HEK293 (cell line): ENCODE results near the gene HOXA6.

Source experiments
- CTCF ChIA-PET: fragments of 350-600 bp; formaldehyde crosslinking; extraction: SDS; loops from one replicate; lab custom pipeline; 2021; ENCODE audit warnings: antibody characterized with exemption; lab: Yijun Ruan, JAX
- POLR2A ChIA-PET: fragments of 300-600 bp; formaldehyde crosslinking; extraction: SDS; loops from one replicate; lab custom pipeline; 2020; ENCODE audit warnings: antibody characterized with exemption, inconsistent platforms; lab: Yijun Ruan, JAX
- H3K27ac ChIP-seq: fragments of 200-500 bp; sonication (Bioruptor generic); 2 replicates; pipeline ENCODE4 v1.5.1; 2014; ENCODE audit warnings: low read depth, low read length, control low read depth, inconsistent platforms; ENCODE audit errors: extremely low read depth
- H3K36me3 ChIP-seq, 2 experiments: fragments of 200-500 bp in 1 of 2; sonication (Bioruptor generic) in 1 of 2; 1 replicate in 1 of 2; 2 replicates in 1 of 2; pipeline ENCODE4 v1.5.1; 2014 to 2017; ENCODE audit warnings: inconsistent platforms in 2 of 2, low read length in 2 of 2; ENCODE audit not compliant: control insufficient read depth in 2 of 2, insufficient read depth in 1 of 2
- H3K4me1 ChIP-seq: fragments of 200-500 bp; sonication (Bioruptor generic); 2 replicates; pipeline ENCODE4 v1.5.1; 2014; ENCODE audit warnings: mild to moderate bottlenecking, low read length, inconsistent platforms; ENCODE audit not compliant: control insufficient read depth, insufficient read depth
- H3K4me3 ChIP-seq: 2 replicates; pipeline ENCODE4 v1.5.1; 2011; ENCODE audit warnings: low read depth, mild to moderate bottlenecking, control low read depth, low read length, moderate library complexity
- H3K9me3 ChIP-seq: fragments of 200-500 bp; sonication (Bioruptor generic); 2 replicates; pipeline ENCODE4 v1.5.1; 2014; ENCODE audit warnings: low read depth, low read length, inconsistent platforms; ENCODE audit not compliant: control insufficient read depth, insufficient read depth
- FEZF1 ChIP-seq: fragments of 450-650 bp; formaldehyde crosslinking; IDR thresholded peaks from 2 replicates; pipeline ENCODE4 v1.5.1; 2016; ENCODE audit warnings: missing biosample characterization, missing genetic modification characterization
- GLI2 ChIP-seq: fragments of 450-650 bp; formaldehyde crosslinking; IDR thresholded peaks from 2 replicates; pipeline ENCODE4; 2017; ENCODE audit warnings: missing biosample characterization, missing genetic modification characterization, low read depth, borderline replicate concordance
- INSM2 ChIP-seq: fragments of 450-650 bp; formaldehyde crosslinking; IDR thresholded peaks from 2 replicates; pipeline ENCODE4 v1.5.1; 2016; ENCODE audit warnings: missing biosample characterization, missing genetic modification characterization
- KLF1 ChIP-seq: fragments of 450-650 bp; formaldehyde crosslinking; IDR thresholded peaks from 2 replicates; pipeline ENCODE4 v1.5.1; 2016; ENCODE audit warnings: missing biosample characterization, missing genetic modification characterization
- KLF10 ChIP-seq: fragments of 450-650 bp; IDR thresholded peaks from 2 replicates; pipeline ENCODE4 v1.5.1; 2018; ENCODE audit warnings: missing biosample characterization, mild to moderate bottlenecking, missing genetic modification characterization
- MZF1 ChIP-seq: fragments of 450-650 bp; formaldehyde crosslinking; IDR thresholded peaks from 2 replicates; pipeline ENCODE4 v1.5.1; 2017; ENCODE audit warnings: missing biosample characterization, missing genetic modification characterization, borderline replicate concordance
- WT1 ChIP-seq: fragments of 450-650 bp; formaldehyde crosslinking; IDR thresholded peaks from 2 replicates; pipeline ENCODE4 v1.5.1; 2016; ENCODE audit warnings: missing biosample characterization, missing genetic modification characterization
- YY2 ChIP-seq: fragments of 450-650 bp; formaldehyde crosslinking; IDR thresholded peaks from 2 replicates; pipeline ENCODE4 v1.5.1; 2016; ENCODE audit warnings: missing biosample characterization, missing genetic modification characterization
- ZEB2 ChIP-seq: fragments of 450-650 bp; formaldehyde crosslinking; IDR thresholded peaks from 2 replicates; pipeline ENCODE4 v1.5.1; 2016; ENCODE audit warnings: missing biosample characterization, missing genetic modification characterization
- ZFP37 ChIP-seq: fragments of 450-650 bp; formaldehyde crosslinking; IDR thresholded peaks from 2 replicates; pipeline ENCODE4 v1.5.1; 2016; ENCODE audit warnings: missing biosample characterization, missing genetic modification characterization
- ZNF175 ChIP-seq: fragments of 450-650 bp; formaldehyde crosslinking; IDR thresholded peaks from 2 replicates; pipeline ENCODE4 v1.5.1; 2016; ENCODE audit warnings: missing biosample characterization, missing genetic modification characterization
- ZNF239 ChIP-seq: fragments of 450-650 bp; formaldehyde crosslinking; IDR thresholded peaks from 2 replicates; pipeline ENCODE4 v1.5.1; 2016; ENCODE audit warnings: missing biosample characterization, missing genetic modification characterization
- ZNF266 ChIP-seq: fragments of 450-650 bp; formaldehyde crosslinking; IDR thresholded peaks from 2 replicates; pipeline ENCODE4 v1.5.1; 2016; ENCODE audit warnings: missing biosample characterization, missing genetic modification characterization, low read depth
- ZNF274 ChIP-seq, 2 experiments: fragments of 200-500 bp in 1 of 2; fragments of 450-650 bp in 1 of 2; sonication (Bioruptor generic) in 1 of 2; formaldehyde crosslinking in 1 of 2; IDR thresholded peaks; 2 replicates each; pipeline versions ENCODE4 v1.5.1 to v1.6.1; 2014 to 2016; ENCODE audit warnings: borderline replicate concordance in 1 of 2, inconsistent platforms in 1 of 2, low read length in 1 of 2, missing biosample characterization in 1 of 2, missing genetic modification characterization in 1 of 2
- ZNF292 ChIP-seq: fragments of 450-650 bp; formaldehyde crosslinking; IDR thresholded peaks from 2 replicates; pipeline ENCODE4 v1.5.1; 2016; ENCODE audit warnings: low read depth, missing biosample characterization, missing genetic modification characterization, borderline replicate concordance
- ZNF324 ChIP-seq: fragments of 450-650 bp; formaldehyde crosslinking; IDR thresholded peaks from 2 replicates; pipeline ENCODE4 v1.5.1; 2016; ENCODE audit warnings: missing biosample characterization, missing genetic modification characterization
- ZNF394 ChIP-seq: fragments of 450-650 bp; formaldehyde crosslinking; IDR thresholded peaks from 2 replicates; pipeline ENCODE4 v1.5.1; 2016; ENCODE audit warnings: missing biosample characterization, missing genetic modification characterization, mild to moderate bottlenecking, moderate library complexity, borderline replicate concordance
- ZNF398 ChIP-seq: fragments of 450-650 bp; formaldehyde crosslinking; IDR thresholded peaks from 2 replicates; pipeline ENCODE4 v1.5.1; 2017; ENCODE audit warnings: missing biosample characterization, missing genetic modification characterization
- ZNF404 ChIP-seq: fragments of 450-650 bp; formaldehyde crosslinking; IDR thresholded peaks from 2 replicates; pipeline ENCODE4 v1.5.1; 2017; ENCODE audit warnings: missing biosample characterization, missing genetic modification characterization
- ZNF426 ChIP-seq: fragments of 450-650 bp; formaldehyde crosslinking; IDR thresholded peaks from 2 replicates; pipeline ENCODE4 v1.5.1; 2017; ENCODE audit warnings: missing biosample characterization, missing genetic modification characterization, mild to moderate bottlenecking, inconsistent platforms, moderate library complexity
- ZNF514 ChIP-seq: fragments of 450-650 bp; formaldehyde crosslinking; IDR thresholded peaks from 2 replicates; pipeline ENCODE4 v1.5.1; 2016; ENCODE audit warnings: missing biosample characterization, missing genetic modification characterization
- ZNF521 ChIP-seq: fragments of 450-650 bp; formaldehyde crosslinking; IDR thresholded peaks from 2 replicates; pipeline ENCODE4 v1.5.1; 2017; ENCODE audit warnings: missing biosample characterization, mild to moderate bottlenecking, missing genetic modification characterization
- ZNF558 ChIP-seq: fragments of 450-650 bp; formaldehyde crosslinking; IDR thresholded peaks from 2 replicates; pipeline ENCODE4 v1.5.1; 2016; ENCODE audit warnings: missing biosample characterization, missing genetic modification characterization
- ZNF623 ChIP-seq: fragments of 450-650 bp; formaldehyde crosslinking; IDR thresholded peaks from 2 replicates; pipeline ENCODE4 v1.5.1; 2016; ENCODE audit warnings: missing biosample characterization, missing genetic modification characterization
- ZNF629 ChIP-seq: fragments of 450-650 bp; formaldehyde crosslinking; IDR thresholded peaks from 2 replicates; pipeline ENCODE4 v1.5.1; 2017; ENCODE audit warnings: missing biosample characterization, missing genetic modification characterization
- ZNF639 ChIP-seq: fragments of 450-650 bp; formaldehyde crosslinking; IDR thresholded peaks from 2 replicates; pipeline ENCODE4 v1.5.1; 2016; ENCODE audit warnings: missing biosample characterization, missing genetic modification characterization
- ZNF660 ChIP-seq: fragments of 450-650 bp; IDR thresholded peaks from 2 replicates; pipeline ENCODE4 v1.5.1; 2018; ENCODE audit warnings: missing biosample characterization, mild to moderate bottlenecking, missing genetic modification characterization
- ZNF707 ChIP-seq: fragments of 450-650 bp; formaldehyde crosslinking; IDR thresholded peaks from 2 replicates; pipeline ENCODE4 v1.5.1; 2016; ENCODE audit warnings: missing biosample characterization, missing genetic modification characterization
- ZNF747 ChIP-seq: fragments of 450-650 bp; formaldehyde crosslinking; IDR thresholded peaks from 2 replicates; pipeline ENCODE4 v1.5.1; 2016; ENCODE audit warnings: missing biosample characterization, missing genetic modification characterization
- ZNF76 ChIP-seq: fragments of 450-650 bp; formaldehyde crosslinking; IDR thresholded peaks from 2 replicates; pipeline ENCODE4; 2016; ENCODE audit warnings: low read depth, missing biosample characterization, missing genetic modification characterization, borderline replicate concordance
- TF ChIP-seq, protein P1 (sequence below): fragments of 450-650 bp; formaldehyde crosslinking; IDR thresholded peaks from 2 replicates; pipeline ENCODE4 v1.5.1; 2017; ENCODE audit warnings: missing biosample characterization, missing genetic modification characterization

Gene HOXA6

GRCh38 chr7:27174874-27175625, 27.5 kb upstream of the HOXA6 start:
- H3K4me1 ChIP-seq = peaks cover 10% of the 10 kb centered on the region
- peak overlapping the region; percentile 76 for H3K4me3 ChIP-seq
- H3K27ac ChIP-seq = peak overlapping the region; percentile 100
- peaks cover 8% of the 10 kb centered on the region in 2 experiments for H3K36me3 ChIP-seq
- ChIA-PET POLR2A (interaction anchor here (0.6 to 11.2 kb wide), 12 partner anchors 9 to 1312 kb away, joined by 3 to 237 read pairs (median 4); partner anchors contain the start of genes CBX3, HOXA11, HOXA13 and HOXA3), CTCF (interaction anchor here (0.7 to 2.2 kb wide), 2 partner anchors 9 to 466 kb away, joined by 3 to 7 read pairs; partner anchors contain the start of gene HOXA11)
- H3K9me3 ChIP-seq = no peaks in the 10 kb centered on the region
- TF ChIP-seq ZFP37 (tag by site-specific recombination) (no peak), ZNF404 (tag by site-specific recombination) (no peak), ZNF639 (tag by site-specific recombination) (no peak), ZNF629 (tag by site-specific recombination) (no peak), YY2 (tag by site-specific recombination) (no peak), ZNF239 (tag by site-specific recombination) (no peak), ZNF747 (no peak), ZNF514 (tag by site-specific recombination) (no peak), INSM2 (tag by site-specific recombination) (no peak), WT1 (tag by site-specific recombination) (peak; percentile 64), ZNF426 (tag by site-specific recombination) (no peak), ZEB2 (tag by site-specific recombination) (no peak), ZNF707 (tag by site-specific recombination) (no peak), MZF1 (tag by site-specific recombination) (no peak), ZNF266 (tag by site-specific recombination) (no peak), FEZF1 (tag by site-specific recombination) (peak; percentile 89), ZNF76 (no peak), ZNF175 (tag by site-specific recombination) (no peak), KLF10 (no peak; the same call in 1 of the 2 replicates), ZNF292 (tag by site-specific recombination) (no peak), GLI2 (tag by site-specific recombination) (no peak), ZNF623 (no peak), ZNF521 (no peak), ZNF394 (no peak), ZNF324 (no peak), ZNF274 (IDR thresholded peaks at IDR 0.05; ENCODE audit: low read length) (no peak), ZNF274 (tag by site-specific recombination; IDR thresholded peaks at IDR 0.05; ENCODE audit: borderline replicate concordance) (no peak), KLF1 (peak; percentile 52), ZNF398 (tag by site-specific recombination) (peak; percentile 85), ZNF660 (tag by site-specific recombination) (no peak), ZNF558 (tag by site-specific recombination) (no peak)
- TF ChIP-seq, protein P1, sequence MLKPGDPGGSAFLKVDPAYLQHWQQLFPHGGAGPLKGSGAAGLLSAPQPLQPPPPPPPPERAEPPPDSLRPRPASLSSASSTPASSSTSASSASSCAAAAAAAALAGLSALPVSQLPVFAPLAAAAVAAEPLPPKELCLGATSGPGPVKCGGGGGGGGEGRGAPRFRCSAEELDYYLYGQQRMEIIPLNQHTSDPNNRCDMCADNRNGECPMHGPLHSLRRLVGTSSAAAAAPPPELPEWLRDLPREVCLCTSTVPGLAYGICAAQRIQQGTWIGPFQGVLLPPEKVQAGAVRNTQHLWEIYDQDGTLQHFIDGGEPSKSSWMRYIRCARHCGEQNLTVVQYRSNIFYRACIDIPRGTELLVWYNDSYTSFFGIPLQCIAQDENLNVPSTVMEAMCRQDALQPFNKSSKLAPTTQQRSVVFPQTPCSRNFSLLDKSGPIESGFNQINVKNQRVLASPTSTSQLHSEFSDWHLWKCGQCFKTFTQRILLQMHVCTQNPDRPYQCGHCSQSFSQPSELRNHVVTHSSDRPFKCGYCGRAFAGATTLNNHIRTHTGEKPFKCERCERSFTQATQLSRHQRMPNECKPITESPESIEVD (tag by site-specific recombination) = no peak
